ENCODE results near the gene DOCK6.
"Not testable (repeated sequence)": the region's sequence is repeated elsewhere in the genome, so short reads cannot be mapped to it uniquely, and the experiment has no call there.

The DOCK6 gene

DNA sequence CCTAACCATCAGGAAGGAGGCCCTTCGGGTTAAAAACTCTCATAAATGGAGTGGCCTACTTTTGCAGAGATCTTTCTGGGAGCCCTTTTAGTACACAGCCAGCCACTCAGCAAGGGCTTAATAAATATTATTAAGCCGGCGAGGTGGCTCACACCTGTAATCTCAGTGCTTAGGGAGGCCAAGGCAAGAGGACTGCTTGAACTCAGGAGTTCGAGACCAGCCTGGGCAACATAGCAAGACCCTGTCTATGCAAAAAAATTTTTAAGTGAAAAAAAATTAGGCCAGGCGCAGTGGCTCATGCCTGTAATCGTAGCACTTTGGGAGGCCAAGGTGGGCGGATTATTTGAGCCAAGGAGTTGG is 64.2 kb downstream of the DOCK6 start:
- DNase-seq (ENCODE audit: low read depth in 1 of 2, low spot score in 1 of 2) = no peak

- DNase-seq (ENCODE audit: low read depth in 1 of 2, low spot score in 1 of 2) = peak; percentile 49 to 51
Measured at GRCh38 chr19:11197291-11198174, 64.8 kb downstream of the DOCK6 start, which contains the start of gene KANK2. Gene KANK2 (minus strand): TSS chr19:11197545. CDS start chr19:11194511, 3,034 bp downstream.

- DNase-seq (ENCODE audit: low read depth in 1 of 2, low spot score in 1 of 2) = no peak
Measured at GRCh38 chr19:11196406-11197287, 65.7 kb downstream of the DOCK6 start.

- no peak for DNase-seq (ENCODE audit: low read depth in 1 of 2, low spot score in 1 of 2)
Measured at GRCh38 chr19:11195681-11196080, 66.6 kb downstream of the DOCK6 start.

GRCh38 chr19:11194656-11195558 is 67.4 kb downstream of the DOCK6 start:
- no peak for DNase-seq (ENCODE audit: low read depth in 1 of 2, low spot score in 1 of 2)

DNA sequence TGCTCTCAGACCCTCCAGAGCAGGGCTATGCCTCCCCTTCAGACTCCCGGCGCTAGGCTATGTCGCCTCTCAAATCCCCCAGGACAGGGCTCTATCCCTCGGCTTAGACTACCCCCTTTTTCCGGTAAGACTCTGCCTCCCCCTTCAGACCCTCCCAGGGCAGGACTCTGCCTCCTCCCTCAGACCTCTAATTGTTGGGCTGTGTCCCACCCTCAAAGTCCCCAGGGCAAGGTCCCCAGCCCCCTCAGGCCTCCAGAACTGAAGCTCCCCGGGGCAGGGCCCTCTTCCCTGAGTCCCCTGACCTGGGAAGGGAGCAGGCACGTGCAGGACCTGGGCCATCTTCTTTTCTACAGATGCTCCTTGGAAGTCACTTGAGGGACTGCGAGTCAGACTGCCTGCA is 68.2 kb downstream of the DOCK6 start:
- DNase-seq (ENCODE audit: low read depth in 1 of 2, low spot score in 1 of 2) = no peak

GRCh38 chr19:11192957-11193939 is 69.1 kb downstream of the DOCK6 start:
- DNase-seq (ENCODE audit: low read depth in 1 of 2, low spot score in 1 of 2) = no peak

- no peak for DNase-seq (ENCODE audit: low read depth in 1 of 2, low spot score in 1 of 2)
Measured at GRCh38 chr19:11191934-11192333, 70.4 kb downstream of the DOCK6 start.

GRCh38 chr19:11191273-11191755 is 71.0 kb downstream of the DOCK6 start:
- DNase-seq (ENCODE audit: low read depth in 1 of 2, low spot score in 1 of 2) = no peak

DNA sequence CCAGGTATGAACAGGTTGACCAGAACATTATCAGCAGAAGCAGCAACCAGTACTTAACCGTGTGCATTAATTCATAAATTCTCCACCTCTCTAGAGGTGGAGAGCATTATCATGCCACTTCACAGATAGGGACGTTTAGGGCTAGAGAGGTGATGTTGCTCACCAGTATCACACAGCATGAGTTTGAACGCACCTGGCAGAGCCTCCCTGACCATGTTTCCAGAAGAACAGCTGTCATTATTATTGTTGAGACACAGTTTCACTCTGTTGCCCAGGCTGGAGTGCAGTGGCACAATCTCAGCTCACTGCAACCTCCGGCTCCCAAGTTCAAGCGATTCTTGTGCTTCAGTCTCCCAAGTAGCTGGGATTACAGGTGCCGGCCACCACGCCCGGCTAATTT is 71.8 kb downstream of the DOCK6 start:
- no peak for DNase-seq (ENCODE audit: low read depth in 1 of 2, low spot score in 1 of 2)

DNA sequence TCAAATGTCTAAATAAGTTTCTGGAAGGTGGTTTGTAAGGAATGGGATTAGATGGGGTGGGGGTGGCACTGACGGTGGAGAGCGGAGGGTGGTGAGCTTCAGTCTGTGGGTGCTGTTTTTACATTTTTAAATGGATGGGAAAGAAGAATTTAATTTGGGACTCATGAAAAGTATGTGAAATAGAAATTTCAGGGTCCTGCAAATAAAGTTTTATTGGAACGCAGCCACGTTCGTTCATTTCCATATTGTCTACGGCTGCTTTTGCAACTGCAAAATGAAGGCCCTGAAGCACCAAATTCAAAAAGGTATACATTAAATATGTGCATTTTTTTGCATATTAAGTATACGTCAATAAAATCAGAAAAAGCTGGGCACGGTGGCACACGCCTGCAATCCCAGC is 74.9 kb downstream of the DOCK6 start:
- DNase-seq (ENCODE audit: low read depth in 1 of 2, low spot score in 1 of 2) = no peak

- DNase-seq (ENCODE audit: low read depth in 1 of 2, low spot score in 1 of 2) = no peak
Measured at GRCh38 chr19:11182994-11183393, 79.3 kb downstream of the DOCK6 start.

DNA sequence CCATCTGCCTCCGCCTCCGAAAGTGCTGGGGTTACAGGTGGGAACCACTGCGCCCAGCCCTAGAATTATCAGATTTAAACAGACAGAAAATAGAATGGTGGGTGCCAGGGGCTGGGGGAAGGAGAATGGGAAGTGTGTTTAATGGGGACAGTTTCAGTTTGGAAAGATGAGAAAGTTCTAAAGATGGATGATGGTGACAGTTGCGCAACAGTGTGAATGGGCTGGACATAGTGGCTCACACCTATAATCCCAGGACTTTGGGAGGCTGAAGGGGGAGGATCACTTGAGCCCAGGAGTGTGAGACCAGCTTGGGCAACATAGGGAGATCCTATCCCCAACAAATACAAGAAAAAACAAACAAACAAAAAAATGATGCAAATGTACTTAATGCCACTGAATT is 80.8 kb downstream of the DOCK6 start:
- no peak for DNase-seq (ENCODE audit: low read depth in 1 of 2, low spot score in 1 of 2)

- DNase-seq (ENCODE audit: low read depth in 1 of 2, low spot score in 1 of 2) = not testable (repeated sequence)
Measured at GRCh38 chr19:11180975-11181374, 81.3 kb downstream of the DOCK6 start.

DNA sequence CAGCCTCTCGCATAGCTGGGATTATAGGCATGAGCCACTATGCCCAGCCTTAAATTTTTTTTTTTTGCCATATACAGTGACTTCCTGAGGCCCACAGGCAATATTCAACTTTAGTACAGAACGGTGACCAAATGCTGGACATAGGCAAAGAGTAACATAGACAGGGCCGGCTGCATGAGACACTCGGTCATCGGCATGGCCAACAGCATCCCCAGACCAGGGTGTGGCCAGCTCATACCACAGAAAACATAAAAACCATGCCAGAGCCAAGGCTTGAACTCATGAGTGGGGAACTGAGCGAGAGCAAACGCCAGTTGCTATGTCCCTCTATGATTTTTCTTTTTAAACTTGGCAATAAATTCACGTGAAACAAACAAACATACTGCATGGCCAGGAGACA is 82.0 kb downstream of the DOCK6 start:
- no peak for DNase-seq (ENCODE audit: low read depth in 1 of 2, low spot score in 1 of 2)

DNA sequence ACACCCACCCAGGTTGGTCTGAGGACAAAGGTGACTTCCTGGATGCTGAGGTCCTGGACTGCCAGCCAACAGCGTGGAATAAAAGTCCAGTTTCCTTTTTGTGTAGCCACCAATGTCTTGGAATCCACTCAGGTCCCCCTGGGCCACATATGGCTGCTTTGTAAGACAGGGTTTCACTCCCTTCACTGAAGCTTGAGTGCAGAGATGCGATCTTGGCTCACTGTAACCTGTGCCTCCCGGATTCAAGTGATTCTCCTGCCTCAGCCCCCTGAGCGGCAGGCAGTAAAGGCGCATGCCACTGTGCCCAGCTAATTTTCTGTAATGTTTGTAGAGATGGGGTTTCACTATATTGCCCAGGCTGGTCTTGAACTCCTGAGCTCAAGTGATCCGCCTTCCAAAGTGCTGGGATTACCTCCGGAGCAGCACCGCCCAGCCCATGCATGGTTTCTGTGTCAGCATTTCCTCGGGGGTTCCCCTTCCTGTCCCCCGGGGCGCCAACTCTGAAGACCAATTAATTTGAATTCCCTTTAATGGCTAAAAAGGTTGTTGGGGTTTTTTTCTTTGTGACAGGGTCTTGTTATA is 82.5 kb downstream of the DOCK6 start:
- no peak for DNase-seq (ENCODE audit: low read depth in 1 of 2, low spot score in 1 of 2)

DNA sequence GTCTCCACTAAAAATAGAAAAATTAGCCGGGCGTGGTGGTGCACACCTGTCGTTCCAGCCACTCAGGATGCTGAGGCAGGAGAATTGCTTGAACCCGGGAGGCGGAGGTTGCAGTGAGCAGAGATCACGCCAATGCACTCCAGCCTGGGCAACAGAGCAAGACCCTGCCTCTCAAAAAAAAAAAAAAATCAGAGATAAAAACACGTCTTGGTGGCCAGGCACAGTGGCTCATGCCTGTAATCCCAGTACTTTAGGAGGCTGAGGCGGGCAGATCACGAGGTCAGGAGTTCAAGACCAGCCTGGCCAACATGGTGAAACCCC is 83.2 kb downstream of the DOCK6 start:
- DNase-seq (ENCODE audit: low read depth in 1 of 2, low spot score in 1 of 2) = not testable (repeated sequence)

DNA sequence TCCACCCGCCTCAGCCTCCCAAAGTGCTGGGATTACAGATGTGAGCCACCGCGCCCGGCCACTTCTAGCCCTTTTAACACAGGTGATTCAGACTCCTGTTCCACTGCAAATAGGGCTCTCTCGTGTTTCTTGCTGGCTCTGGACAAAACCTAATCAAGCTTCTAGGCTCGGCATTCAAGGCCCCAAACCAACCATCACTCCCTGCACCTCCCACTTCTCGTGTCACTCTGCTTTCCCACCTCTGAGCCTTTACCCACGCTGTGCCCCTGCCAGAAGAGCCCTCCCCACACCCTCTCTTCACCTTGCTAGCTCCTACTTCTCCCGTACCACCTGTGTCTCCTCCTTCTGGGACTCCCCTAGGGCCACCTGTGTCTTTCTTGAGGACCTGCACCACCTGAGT is 84.7 kb downstream of the DOCK6 start:
- DNase-seq (ENCODE audit: low read depth in 1 of 2, low spot score in 1 of 2) = no peak

DNA sequence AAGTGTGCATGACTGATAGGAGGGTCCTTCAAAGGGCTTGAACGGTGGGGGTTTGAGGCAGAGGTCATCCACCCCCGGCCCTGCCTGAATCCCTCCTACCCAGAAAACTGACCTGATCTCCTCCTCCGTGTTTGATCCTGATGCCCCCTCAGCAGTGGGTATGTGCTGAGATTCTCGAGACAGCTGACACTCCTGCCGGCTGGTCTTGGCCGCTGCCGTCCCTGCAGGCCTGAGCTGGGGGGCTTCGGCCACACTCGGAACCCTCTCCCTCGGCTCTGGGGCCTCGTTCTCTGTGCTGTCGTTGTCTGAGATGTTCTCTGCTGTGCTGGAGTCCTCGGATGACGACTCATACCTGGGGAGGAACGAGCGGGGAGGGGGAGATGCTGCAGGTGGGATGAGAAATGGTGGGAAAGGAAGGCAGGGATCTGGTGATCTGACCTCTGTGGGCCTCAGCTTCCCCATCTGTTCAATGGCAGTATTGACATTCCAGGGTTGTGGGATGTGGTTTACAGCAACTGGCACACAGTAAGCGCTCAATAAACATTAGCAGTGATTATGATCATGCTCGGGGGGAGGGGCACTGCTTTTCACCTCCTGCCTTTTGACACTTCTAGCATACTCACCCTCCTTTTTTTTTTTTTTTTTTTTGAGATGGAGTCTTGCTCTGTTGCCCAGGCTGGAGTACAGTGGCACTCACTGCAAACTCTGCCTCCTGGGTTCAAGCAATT is 85.7 kb downstream of the DOCK6 start:
- no peak for DNase-seq (ENCODE audit: low read depth in 1 of 2, low spot score in 1 of 2)

Measured in activated T-helper 1 cell treated with anti-CD3 and anti-CD28 coated beads, Interleukin-2, amount 50 U/mL, for 16 hours (primary cell).